ENCODE measurements around the gene AGAP6.
"Not testable (repeated sequence)": the region's sequence is repeated elsewhere in the genome, so short reads cannot be mapped to it uniquely, and the experiment has no call there.

AGAP6 gene

DNA sequence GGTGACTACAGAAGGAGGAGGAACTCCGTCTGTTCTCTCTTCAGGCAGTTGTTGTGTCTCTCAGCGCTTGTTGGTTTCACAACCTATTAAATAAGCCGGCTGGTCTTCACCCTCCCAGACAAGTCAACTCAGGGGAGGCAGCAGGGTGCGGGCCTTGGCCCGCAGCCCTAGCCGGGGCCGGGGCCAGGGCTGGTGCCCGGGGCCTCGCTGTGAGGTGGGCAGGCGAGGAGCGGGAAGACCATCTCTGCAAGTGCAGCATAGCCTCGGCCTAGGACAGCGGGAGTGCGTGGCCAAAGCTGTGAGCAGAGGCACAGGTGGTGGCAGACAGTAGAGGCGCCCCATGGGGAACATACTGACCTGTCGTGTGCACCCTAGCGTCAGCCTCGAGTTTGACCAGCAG, at the start of gene AGAP6:
AGAP6 (plus strand) TSS at position 31 of the 400 bp plus-strand sequence; CDS start at position 341, 310 bp downstream.
- DNase-seq, result not testable (repeated sequence)

DNA sequence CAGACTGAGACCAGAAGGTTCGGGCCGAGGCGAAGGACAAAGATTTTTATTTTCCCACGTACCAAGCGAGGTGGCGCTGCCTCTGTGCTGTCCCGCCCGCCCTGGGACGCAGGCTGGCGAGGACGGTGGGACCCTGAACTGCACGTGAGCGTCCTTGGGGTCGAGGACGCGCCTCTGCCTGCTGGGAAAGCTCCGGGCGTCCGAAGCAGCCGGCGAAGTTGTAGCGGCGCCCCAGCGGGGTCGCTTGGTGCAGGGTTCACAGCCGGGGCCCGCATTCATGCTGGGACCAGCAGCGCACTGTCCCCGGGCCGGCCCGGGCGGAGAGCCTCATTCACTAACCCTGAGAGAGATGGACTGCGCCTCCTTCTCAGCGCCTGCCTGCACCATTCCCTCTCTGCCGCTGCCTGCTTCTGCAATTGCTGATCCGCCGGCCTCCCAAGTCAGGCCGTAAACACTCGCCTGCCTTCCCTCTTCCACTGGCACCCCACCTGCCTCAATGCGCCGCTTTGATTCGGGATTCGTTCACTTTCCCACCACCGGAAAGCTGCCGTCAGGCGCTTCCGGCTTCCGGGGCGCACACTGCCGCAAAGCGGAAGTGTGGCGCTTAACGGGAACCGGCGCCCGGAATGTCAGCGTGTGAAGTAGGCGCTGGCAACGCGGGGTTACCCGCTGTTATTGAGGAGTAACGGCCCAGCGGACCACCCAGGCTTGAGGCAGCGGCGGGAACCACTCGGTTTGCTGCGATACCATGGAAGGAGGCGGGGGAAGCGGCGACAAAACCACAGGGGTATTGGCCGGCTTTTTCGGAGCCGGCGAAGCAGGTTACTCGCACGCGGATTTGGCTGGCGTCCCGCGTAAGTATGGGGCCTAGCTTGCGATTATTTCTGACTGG, 46.5 kb upstream of the AGAP6 start, which contains the start of the genes PARG and TIMM23B:
PARG (minus strand) TSS at position 581 of the 892 bp plus-strand sequence; CDS start at position 279, 302 bp downstream.
TIMM23B (plus strand) TSS at position 607 of the 892 bp plus-strand sequence; CDS start at position 749, 142 bp downstream.
- DNase-seq, result peak; percentile 77

GRCh38 chr10:49942339-49942705, 45.9 kb upstream of the AGAP6 start:
- DNase-seq, result not testable (repeated sequence)

GRCh38 chr10:49943607-49944006, 44.6 kb upstream of the AGAP6 start:
- not testable (repeated sequence) for DNase-seq

- DNase-seq, result not testable (repeated sequence)
These were observed 40.1 kb upstream of the AGAP6 start for GRCh38 chr10:49948142-49948541.

GRCh38 chr10:49948737-49949136, 39.5 kb upstream of the AGAP6 start:
- not testable (repeated sequence) for DNase-seq

DNA sequence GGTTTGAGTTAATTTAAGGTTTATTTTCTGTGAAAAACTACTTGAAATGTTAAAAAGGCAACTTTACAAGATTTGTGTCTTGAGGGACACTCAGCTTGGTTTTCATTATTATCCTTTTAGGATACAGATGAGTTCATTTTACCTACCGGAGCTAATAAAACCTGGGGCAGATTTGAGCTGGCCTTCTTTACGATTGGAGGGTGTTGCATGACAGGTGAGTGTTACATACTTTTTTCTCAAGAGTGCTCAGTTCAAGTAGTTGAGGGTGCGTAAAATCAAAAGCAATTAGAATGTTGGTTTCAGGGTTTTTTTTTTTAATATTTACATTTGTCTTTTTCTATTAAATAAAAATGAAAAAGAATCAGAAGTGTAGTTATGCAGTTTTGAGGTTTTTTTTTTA, 36.2 kb upstream of the AGAP6 start:
- not testable (repeated sequence) for DNase-seq

- DNase-seq, result not testable (repeated sequence)
These were observed 35.1 kb upstream of the AGAP6 start for GRCh38 chr10:49953122-49953521.

- not testable (repeated sequence) for DNase-seq
These were observed 17.8 kb upstream of the AGAP6 start for GRCh38 chr10:49970331-49970857.

GRCh38 chr10:49971466-49971865, 16.7 kb upstream of the AGAP6 start:
- not testable (repeated sequence) for DNase-seq

- DNase-seq, result not testable (repeated sequence)
These were observed 16.1 kb upstream of the AGAP6 start for GRCh38 chr10:49972094-49972493.

DNA sequence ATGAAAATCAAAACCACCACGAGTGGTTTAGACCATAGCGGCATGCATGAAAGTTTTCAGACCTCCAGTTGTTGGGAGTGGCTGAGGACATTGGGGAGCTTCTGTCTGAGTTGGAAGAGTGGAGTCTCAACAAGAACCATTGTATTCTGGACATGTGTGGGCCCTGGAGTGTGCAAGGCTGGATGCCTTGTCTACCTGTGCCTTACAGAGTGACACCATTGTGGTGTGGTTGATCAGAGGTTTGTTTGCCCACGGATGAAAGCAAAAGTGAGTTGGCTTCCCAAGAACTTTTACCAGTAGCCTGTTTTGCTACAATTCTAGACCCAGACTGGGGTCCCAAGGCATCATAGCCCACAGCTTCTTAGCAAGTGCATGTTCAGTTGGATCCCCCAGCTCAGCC, 10.4 kb upstream of the AGAP6 start:
- not testable (repeated sequence) for DNase-seq

GRCh38 chr10:49987207-49987606, 999 bp upstream of the AGAP6 start:
- not testable (repeated sequence) for DNase-seq

- DNase-seq, result not testable (repeated sequence)
These were observed 7.1 kb downstream of the AGAP6 start for GRCh38 chr10:49995321-49995720.

GRCh38 chr10:50014024-50014423, 25.8 kb downstream of the AGAP6 start:
- not testable (repeated sequence) for DNase-seq

DNA sequence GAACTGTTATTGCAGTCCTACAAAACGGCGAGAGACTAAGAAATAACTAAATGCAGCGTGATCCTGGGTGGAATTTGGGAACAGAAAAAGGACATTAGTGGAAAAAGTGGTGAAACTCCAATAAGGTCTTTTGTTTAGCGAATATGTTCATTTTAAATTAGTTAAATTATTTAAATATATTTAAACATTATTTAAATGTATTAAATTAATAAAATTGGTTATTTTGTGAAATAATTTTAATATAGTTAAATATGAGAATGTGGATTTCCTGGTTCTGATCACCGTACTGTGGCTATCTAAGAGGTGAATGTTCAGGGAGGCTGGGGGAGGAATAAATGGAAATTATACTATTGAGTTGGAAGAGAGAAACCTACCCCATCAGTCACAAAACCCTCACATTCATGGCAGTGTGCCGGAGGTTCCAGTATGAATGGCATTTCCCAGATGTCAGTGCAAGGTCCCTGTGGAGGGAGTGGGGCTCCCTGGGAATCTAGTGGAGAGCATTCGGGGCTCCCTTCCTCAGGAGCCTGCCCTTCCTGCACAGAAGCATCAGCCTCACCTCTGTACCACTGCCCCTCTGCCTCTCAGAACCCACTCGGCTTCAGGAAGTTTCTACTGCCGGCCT, 27.5 kb downstream of the AGAP6 start:
- not testable (repeated sequence) for DNase-seq

DNA sequence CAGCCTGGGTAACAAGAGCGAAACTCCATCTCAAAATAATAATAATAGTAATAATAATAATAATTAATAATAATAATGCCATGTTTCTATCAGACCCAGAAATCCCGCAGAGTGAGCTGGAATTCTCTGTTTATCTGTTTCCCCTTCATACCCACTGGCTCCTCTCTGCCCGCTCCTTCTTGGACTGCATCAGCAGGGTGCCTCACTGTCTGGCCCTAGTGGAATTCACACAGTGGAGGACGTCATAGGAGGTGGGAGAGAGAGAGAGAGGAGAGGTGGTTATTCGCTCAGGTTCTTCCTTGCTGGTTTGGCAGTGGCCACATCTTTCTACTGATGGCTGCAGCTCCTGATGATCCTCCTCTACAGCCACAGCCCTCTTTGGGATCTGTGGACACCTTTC, 28.7 kb downstream of the AGAP6 start:
- not testable (repeated sequence) for DNase-seq

DNA sequence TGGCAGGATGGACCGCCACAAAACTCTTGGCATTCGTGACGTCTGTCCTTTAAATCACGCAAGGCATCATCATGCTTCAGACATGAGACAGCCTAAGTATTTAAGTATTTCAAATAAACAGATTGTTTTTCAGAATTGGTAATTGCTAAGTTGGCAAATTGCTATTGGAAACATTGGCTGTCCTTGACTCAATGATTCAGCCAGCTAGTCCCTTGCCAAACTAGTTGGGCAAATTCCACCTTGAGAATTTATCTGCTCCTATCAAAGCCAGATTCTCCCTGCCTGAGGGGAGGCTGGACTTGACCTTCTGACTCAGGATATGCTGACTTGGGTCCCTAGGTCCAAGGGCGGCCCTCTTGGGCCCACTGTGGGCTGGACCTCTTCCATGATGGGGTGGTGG, 29.4 kb downstream of the AGAP6 start:
- not testable (repeated sequence) for DNase-seq

DNA sequence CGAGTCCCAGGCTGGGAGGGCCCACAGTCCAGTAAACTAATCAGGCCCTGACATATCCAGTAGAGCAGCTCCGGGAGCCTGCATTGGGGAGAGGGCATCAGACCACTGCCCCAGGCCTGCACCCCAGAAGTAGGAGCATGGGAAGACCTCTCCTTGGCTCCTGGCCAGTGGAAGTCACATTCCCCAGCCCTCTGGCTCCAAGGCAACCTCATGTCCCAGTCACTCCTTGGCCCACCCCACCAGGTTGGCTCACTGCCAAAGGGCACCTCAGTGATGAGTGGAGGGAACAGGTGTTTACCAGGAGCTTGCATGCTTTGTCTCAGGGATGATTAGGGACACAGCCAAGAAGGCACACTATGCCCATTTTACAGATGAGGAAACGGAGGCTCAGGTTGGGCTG, 31.1 kb downstream of the AGAP6 start:
- DNase-seq, result not testable (repeated sequence)

DNA sequence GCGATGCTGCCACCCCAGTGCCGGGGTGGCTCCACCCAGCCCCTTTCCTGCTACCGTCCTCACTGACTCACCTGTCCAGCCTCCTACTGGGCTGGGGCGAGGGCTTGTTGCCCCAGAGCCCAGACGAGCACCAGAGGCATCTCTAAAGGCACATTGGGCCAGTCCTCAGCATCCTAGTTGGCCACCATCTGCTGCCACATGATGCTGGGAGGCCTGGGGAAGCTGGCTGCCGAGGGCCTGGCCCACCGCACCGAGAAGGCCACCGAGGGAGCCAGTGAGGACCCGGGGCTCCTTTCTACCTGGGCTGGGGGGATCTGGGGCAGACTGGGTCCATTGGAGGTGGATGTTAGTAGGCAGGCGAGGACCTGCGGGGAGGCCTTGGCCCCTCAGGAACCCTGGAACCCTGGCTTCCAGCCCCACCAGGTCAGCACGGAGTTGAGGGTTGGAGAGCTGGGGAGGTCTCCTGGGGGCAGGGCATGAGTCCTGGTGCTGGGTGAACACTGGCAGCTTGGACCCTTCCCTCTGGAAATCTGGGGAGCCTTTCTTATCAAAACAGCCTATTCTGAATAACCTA, 32.3 kb downstream of the AGAP6 start:
- not testable (repeated sequence) for DNase-seq

- no peak for DNase-seq
These were observed 33.4 kb downstream of the AGAP6 start for GRCh38 chr10:50021646-50022045.

GRCh38 chr10:50024716-50025383, 36.6 kb downstream of the AGAP6 start:
- DNase-seq, result not testable (repeated sequence)

Measured in stimulated activated CD4-positive, alpha-beta T cell treated with anti-CD3 and anti-CD28 coated beads, Interleukin-1b, Interleukin-23, amount 100 ng/mL, for 48 hours (primary cell).